ENCODE data around the gene ERF. TPM values are rescaled to one million over a fixed set of nuclear protein-coding genes. Genes with fewer than 3 reads are reported as not detected.

The ERF gene
- total and polyA plus RNA-seq, 3 experiments from 2014 or later, result 5.1 to 64.7 (median 58.7) TPM

DNA sequence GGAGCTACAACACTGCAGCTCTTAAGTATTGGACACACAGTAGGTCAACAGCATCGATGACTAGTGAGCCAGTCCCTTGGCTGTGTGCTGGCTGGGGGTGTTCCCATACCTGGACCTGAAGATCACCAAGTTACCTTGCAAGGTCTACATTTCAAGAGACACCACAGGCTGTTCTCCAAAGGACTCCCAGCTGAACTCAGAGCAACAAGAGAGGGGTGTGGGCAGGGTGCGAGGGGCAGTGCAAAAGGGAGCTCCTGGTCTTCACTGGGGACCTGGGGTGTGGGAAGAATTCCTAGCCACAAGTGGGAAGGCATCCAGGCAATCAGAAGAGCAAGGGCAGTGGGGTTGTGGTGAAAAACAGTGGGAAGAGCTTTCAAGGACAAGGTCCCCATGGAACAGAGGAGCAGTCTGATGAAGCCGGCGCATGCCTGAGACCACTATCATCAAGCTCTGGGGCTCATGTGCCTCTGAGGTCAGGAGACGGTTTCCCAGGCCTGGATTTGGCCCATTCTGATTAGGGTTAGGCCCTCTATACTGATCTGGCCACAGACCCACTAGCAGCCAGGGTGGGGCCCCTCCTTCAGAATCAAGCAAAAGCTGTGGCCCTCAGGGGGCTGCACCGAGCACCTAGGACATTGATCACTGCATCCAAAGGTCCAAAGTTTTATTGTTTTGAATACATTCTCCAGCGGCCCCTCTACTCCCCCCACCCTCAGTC lies 7.8 kb downstream of the ERF start:
- Mint-ChIP-seq H3K27me3 (peaks cover 0 to 2% of the 10 kb centered on the region in 2 donors), H3K9me3 (peaks cover 0 to 1% (median 0%) of the 10 kb centered on the region in 5 donors), H3K4me1 (peaks cover 25 to 53% (median 34%) of the 10 kb centered on the region in 3 donors), H3K27ac (peak overlapping the region in 7 of 8 donors; percentile 17 to 87 (median 64)), H3K36me3 (peaks cover 0 to 23% (median 1%) of the 10 kb centered on the region in 3 donors), H3K4me3 (no peak overlapping the region)
- ChIA-PET POLR2A (interaction anchor here (1.0 to 1.4 kb wide), 3 partner anchors 8 to 37 kb away, joined by 3 to 6 read pairs (median 5); partner anchors contain the start of gene ERF), CTCF (interaction anchor here (1.0 to 8.6 kb wide), 3 partner anchors 32 to 139 kb away, joined by 3 to 72 read pairs (median 4); no protein-coding TSS in a partner anchor)
- Histone ChIP-seq H3K36me3 (ENCODE audit: insufficient read depth, low read length) (no peaks in the 10 kb centered on the region), H3K27ac (ENCODE audit: low read depth, low read length) (no peak overlapping the region), H3K9me3 (ENCODE audit: low read length) (no peaks in the 10 kb centered on the region), H3K4me1 (ENCODE audit: insufficient read depth, low read length) (peaks cover 34% of the 10 kb centered on the region), H3K4me3 (ENCODE audit: low read length) (no peak overlapping the region), H3K27me3 (ENCODE audit: insufficient read depth, low read length, poor library complexity, severe bottlenecking) (no peaks in the 10 kb centered on the region)
- DNase-seq, result no peak

DNA sequence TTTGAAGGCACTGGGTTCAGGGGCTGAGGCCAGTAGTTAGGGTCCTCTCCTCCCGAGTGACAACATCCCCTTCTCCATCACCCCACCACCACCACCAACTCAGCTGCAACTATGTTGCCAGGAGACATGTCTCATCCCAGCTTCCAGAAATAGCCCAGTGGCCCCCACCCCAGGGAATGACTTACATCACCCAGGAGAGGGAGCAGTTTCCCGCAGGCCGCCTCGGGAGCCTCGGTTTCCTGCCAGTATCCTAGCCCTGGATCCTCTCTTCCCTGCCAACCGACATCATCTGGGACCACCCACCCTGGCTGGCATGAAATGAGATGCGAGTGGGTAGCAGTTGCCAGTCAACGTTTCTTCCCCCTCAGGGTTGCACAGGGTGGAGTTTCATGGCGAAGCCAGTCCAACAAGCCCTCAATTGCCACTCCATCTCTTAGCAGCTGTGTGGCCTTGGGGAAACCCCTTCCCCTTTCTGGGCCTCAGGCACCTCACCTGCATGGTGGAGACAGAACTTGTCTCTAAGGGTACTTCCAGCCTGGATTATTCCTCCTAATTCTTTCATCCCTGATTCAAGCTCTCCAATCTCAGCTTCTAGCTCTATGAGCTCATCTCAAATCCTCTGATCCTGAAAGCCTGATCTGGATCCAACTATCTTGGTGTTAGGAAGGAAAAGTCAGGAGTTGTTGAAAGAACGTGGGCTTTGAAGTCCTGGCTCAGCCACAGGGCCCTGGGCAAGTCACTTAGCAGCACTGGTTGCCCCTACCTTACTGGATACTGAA lies 8.6 kb downstream of the ERF start:
- H3K4me1 Mint-ChIP-seq, result peaks cover 25 to 53% (median 32%) of the 10 kb centered on the region in 3 donors
- peaks cover 0 to 2% of the 10 kb centered on the region in 2 donors for H3K27me3 Mint-ChIP-seq
- peak overlapping the region in 1 of 7 donors; percentile 45 for H3K4me3 Mint-ChIP-seq
- peak overlapping the region in 5 of 8 donors; percentile 11 to 71 (median 22) for H3K27ac Mint-ChIP-seq
- no peaks in the 10 kb centered on the region for H3K36me3 ChIP-seq (ENCODE audit: insufficient read depth, low read length)
- H3K27ac ChIP-seq (ENCODE audit: low read depth, low read length), result no peak overlapping the region
- H3K27me3 ChIP-seq (ENCODE audit: insufficient read depth, low read length, poor library complexity, severe bottlenecking), result no peaks in the 10 kb centered on the region
- POLR2A ChIA-PET, result interaction anchor here (1.0 to 1.4 kb wide), 3 partner anchors 9 to 38 kb away, joined by 3 to 6 read pairs (median 5); partner anchors contain the start of gene ERF
- CTCF ChIA-PET, result interaction anchor here (1.0 to 8.6 kb wide), 5 partner anchors 13 to 138 kb away, joined by 3 to 72 read pairs (median 3); no protein-coding TSS in a partner anchor
- no peak for DNase-seq
- H3K4me3 ChIP-seq (ENCODE audit: low read length), result no peak overlapping the region
- H3K36me3 Mint-ChIP-seq, result peaks cover 0 to 23% (median 1%) of the 10 kb centered on the region in 3 donors
- peaks cover 33% of the 10 kb centered on the region for H3K4me1 ChIP-seq (ENCODE audit: insufficient read depth, low read length)
- H3K9me3 ChIP-seq (ENCODE audit: low read length), result no peaks in the 10 kb centered on the region
- no peaks in the 10 kb centered on the region for H3K9me3 Mint-ChIP-seq

- no peak for DNase-seq
- peaks cover 0 to 2% of the 10 kb centered on the region in 2 donors for H3K27me3 Mint-ChIP-seq
- no peaks in the 10 kb centered on the region for H3K27me3 ChIP-seq (ENCODE audit: insufficient read depth, low read length, poor library complexity, severe bottlenecking)
- H3K9me3 ChIP-seq (ENCODE audit: low read length), result no peaks in the 10 kb centered on the region
- CTCF ChIA-PET, result interaction anchor here (1.0 to 8.6 kb wide), 11 partner anchors 8 to 386 kb away, joined by 3 to 72 read pairs (median 3); partner anchors contain the start of genes POU2F2 and RPS19
- no peaks in the 10 kb centered on the region for H3K36me3 ChIP-seq (ENCODE audit: insufficient read depth, low read length)
- peaks cover 36 to 56% (median 39%) of the 10 kb centered on the region in 3 donors for H3K4me1 Mint-ChIP-seq
- POLR2A ChIA-PET, result interaction anchor here (0.7 to 3.9 kb wide), 5 partner anchors 25 to 112 kb away, joined by 3 to 26 read pairs (median 4); partner anchors contain the start of gene PAFAH1B3
- H3K4me3 Mint-ChIP-seq, result peak overlapping the region in 6 of 7 donors; percentile 94 to 99 (median 98)
- no peak overlapping the region for H3K27ac ChIP-seq (ENCODE audit: low read depth, low read length)
- H3K36me3 Mint-ChIP-seq, result peaks cover 0 to 28% (median 1%) of the 10 kb centered on the region in 3 donors
- H3K4me1 ChIP-seq (ENCODE audit: insufficient read depth, low read length), result peaks cover 35% of the 10 kb centered on the region
- no peak overlapping the region for H3K4me3 ChIP-seq (ENCODE audit: low read length)
- H3K9me3 Mint-ChIP-seq, result no peaks in the 10 kb centered on the region
- peak overlapping the region; percentile 95 to 99 (median 98) for H3K27ac Mint-ChIP-seq
Observed at GRCh38 chr19:42245231-42245630, 9.7 kb downstream of the ERF start.

GRCh38 chr19:42244347-42245220 lies 10.3 kb downstream of the ERF start:
- Mint-ChIP-seq H3K27ac (peak overlapping the region; percentile 95 to 99 (median 98)), H3K27me3 (peaks cover 0 to 2% of the 10 kb centered on the region in 2 donors), H3K4me3 (peak overlapping the region; percentile 94 to 99 (median 96)), H3K9me3 (no peaks in the 10 kb centered on the region), H3K4me1 (peaks cover 42 to 58% (median 45%) of the 10 kb centered on the region in 3 donors), H3K36me3 (peaks cover 0 to 29% (median 1%) of the 10 kb centered on the region in 3 donors)
- ChIA-PET CTCF (interaction anchor here (0.8 to 8.6 kb wide), 12 partner anchors 9 to 385 kb away, joined by 3 to 72 read pairs (median 3); partner anchors contain the start of genes POU2F2 and RPS19), POLR2A (interaction anchor here (0.7 to 3.9 kb wide), 7 partner anchors 11 to 112 kb away, joined by 3 to 26 read pairs (median 4); partner anchors contain the start of genes ERF and PAFAH1B3)
- Histone ChIP-seq H3K9me3 (ENCODE audit: low read length) (no peaks in the 10 kb centered on the region), H3K36me3 (ENCODE audit: insufficient read depth, low read length) (peaks cover 4% of the 10 kb centered on the region), H3K27ac (ENCODE audit: low read depth, low read length) (peak overlapping the region; percentile 66), H3K4me1 (ENCODE audit: insufficient read depth, low read length) (peaks cover 40% of the 10 kb centered on the region), H3K4me3 (ENCODE audit: low read length) (peak overlapping the region; percentile 81), H3K27me3 (ENCODE audit: insufficient read depth, low read length, poor library complexity, severe bottlenecking) (no peaks in the 10 kb centered on the region)
- DNase-seq, result peak; percentile 84 to 94 (median 86)

DNA sequence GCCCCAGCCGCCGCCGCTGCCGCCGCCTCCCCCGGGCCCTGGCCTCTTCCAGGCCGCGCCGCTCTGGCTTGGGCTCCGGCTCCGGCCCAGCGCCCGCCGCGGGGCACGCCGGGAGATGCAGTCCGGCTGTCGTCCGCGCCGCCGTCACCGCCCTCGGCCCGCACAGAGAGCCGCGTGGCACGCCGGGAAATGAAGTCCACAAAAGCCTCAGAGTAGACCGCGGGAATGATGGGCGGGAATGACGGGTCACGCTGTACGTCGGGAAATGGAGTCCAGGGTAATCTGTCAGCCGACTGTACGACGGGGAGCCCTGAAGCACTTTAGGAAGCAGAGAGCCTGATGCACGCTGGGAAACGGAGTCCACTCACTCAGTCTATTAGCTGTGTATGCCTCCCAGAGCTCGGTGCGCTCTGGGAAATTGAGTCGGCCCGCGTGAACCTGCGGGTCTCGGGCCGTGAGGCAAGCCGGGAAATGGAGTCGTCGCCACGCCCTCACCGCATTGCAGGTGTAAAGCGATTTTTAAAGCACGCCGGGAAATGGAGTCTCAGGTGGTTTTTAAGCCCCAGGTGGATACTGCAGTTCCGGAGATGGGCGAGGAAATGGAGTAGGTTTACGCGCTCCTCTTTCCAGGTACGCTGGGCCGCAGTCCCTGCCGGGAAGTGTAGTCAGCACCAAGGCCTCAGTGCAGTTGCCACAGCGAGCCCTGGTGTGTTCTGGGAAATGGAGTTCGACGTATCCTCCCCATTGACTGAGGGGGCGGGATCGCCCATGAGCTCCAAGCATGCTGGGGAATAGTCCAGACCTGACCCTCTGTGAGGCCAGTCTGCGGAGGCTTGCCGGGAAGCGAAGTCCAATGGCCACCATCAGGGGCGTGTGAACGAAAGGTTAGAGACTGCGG lies 12.2 kb downstream of the ERF start, which contains the start of gene GSK3A:
TSS of gene GSK3A (minus strand) at position 91 of the 898 bp plus-strand sequence. CDS start 137 bp downstream, outside the sequence.
- peak; percentile 92 to 98 (median 97) for DNase-seq
- peaks cover 0 to 2% of the 10 kb centered on the region in 2 donors for H3K27me3 Mint-ChIP-seq
- H3K36me3 Mint-ChIP-seq, result peaks cover 0 to 31% (median 5%) of the 10 kb centered on the region in 3 donors
- peak within 1 kb of the TSS; percentile 81 to 97 (median 96) for H3K27ac Mint-ChIP-seq
- Histone ChIP-seq H3K27me3 (ENCODE audit: insufficient read depth, low read length, poor library complexity, severe bottlenecking) (no peaks in the 10 kb centered on the region), H3K27ac (ENCODE audit: low read depth, low read length) (peak within 1 kb of the TSS; percentile 80), H3K4me1 (ENCODE audit: insufficient read depth, low read length) (peaks cover 43% of the 10 kb centered on the region), H3K4me3 (ENCODE audit: low read length) (peak within 1 kb of the TSS; percentile 81), H3K36me3 (ENCODE audit: insufficient read depth, low read length) (peaks cover 5% of the 10 kb centered on the region), H3K9me3 (ENCODE audit: low read length) (no peaks in the 10 kb centered on the region)
- CTCF ChIA-PET, result interaction anchor here (0.9 to 8.6 kb wide), 15 partner anchors 8 to 134 kb away, joined by 3 to 72 read pairs (median 4); partner anchors contain the start of genes POU2F2 and ZNF526
- POLR2A ChIA-PET, result interaction anchor here (0.7 to 3.9 kb wide), 16 partner anchors 11 to 167 kb away, joined by 3 to 26 read pairs (median 4); partner anchors contain the start of genes CIC, DEDD2, ERF and POU2F2
- H3K4me3 Mint-ChIP-seq, result peak within 1 kb of the TSS; percentile 85 to 99 (median 95)
- no peaks in the 10 kb centered on the region for H3K9me3 Mint-ChIP-seq
- H3K4me1 Mint-ChIP-seq, result peaks cover 49 to 65% (median 51%) of the 10 kb centered on the region in 3 donors

DNA sequence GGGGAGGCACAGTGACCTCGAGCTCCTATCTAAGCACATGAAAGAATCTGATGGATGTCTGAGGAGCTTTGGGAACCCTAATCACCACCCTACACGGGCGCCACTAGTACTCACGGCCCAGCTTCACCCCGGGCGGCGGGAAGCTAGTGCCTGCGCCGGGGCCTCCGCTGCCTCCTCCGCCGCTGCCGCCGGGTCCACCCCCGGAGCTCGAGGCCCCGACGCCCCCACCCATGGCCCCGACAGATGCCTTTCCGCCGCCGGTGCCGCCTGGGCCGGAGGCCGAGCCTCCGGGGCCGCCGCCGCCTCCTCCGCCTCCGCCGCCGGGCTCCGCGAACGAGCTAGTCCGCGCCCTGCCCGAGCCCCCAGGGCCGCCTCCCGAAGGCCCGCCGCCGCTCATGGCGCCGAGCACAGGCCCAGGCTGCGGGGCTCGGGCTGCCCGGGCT lies 12.8 kb downstream of the ERF start:
- CTCF ChIA-PET, result interaction anchor here (0.9 to 8.6 kb wide), 13 partner anchors 8 to 133 kb away, joined by 3 to 72 read pairs (median 7); partner anchors contain the start of genes POU2F2 and ZNF526
- no peak for DNase-seq
- H3K36me3 ChIP-seq (ENCODE audit: insufficient read depth, low read length), result peaks cover 5% of the 10 kb centered on the region
- peaks cover 0 to 31% (median 5%) of the 10 kb centered on the region in 3 donors for H3K36me3 Mint-ChIP-seq
- peak overlapping the region; percentile 62 for H3K4me3 ChIP-seq (ENCODE audit: low read length)
- peak overlapping the region; percentile 82 to 95 (median 86) for H3K4me3 Mint-ChIP-seq
- H3K4me1 Mint-ChIP-seq, result peaks cover 49 to 65% (median 51%) of the 10 kb centered on the region in 3 donors
- no peaks in the 10 kb centered on the region for H3K9me3 Mint-ChIP-seq
- H3K9me3 ChIP-seq (ENCODE audit: low read length), result no peaks in the 10 kb centered on the region
- H3K27me3 ChIP-seq (ENCODE audit: insufficient read depth, low read length, poor library complexity, severe bottlenecking), result no peaks in the 10 kb centered on the region
- H3K27ac ChIP-seq (ENCODE audit: low read depth, low read length), result peak overlapping the region; percentile 80
- H3K4me1 ChIP-seq (ENCODE audit: insufficient read depth, low read length), result peaks cover 43% of the 10 kb centered on the region
- peaks cover 0 to 2% of the 10 kb centered on the region in 2 donors for H3K27me3 Mint-ChIP-seq
- POLR2A ChIA-PET, result interaction anchor here (0.5 to 3.9 kb wide), 16 partner anchors 11 to 123 kb away, joined by 3 to 26 read pairs (median 6); partner anchors contain the start of genes CIC, DEDD2, POU2F2 and ZNF526
- peak overlapping the region; percentile 80 to 96 (median 92) for H3K27ac Mint-ChIP-seq

Data from CD8-positive, alpha-beta memory T cell (primary cell).